Activated gamma-delta T cell treated with anti-CD3 and anti-CD28 coated beads, Interleukin-2, amount 50 U/mL, for 16 hours (primary cell): ENCODE measurements around the gene ALCAM.
"Not testable (repeated sequence)": the region's sequence is repeated elsewhere in the genome, so short reads cannot be mapped to it uniquely, and the experiment has no call there.

Experiments
- DNase-seq: peaks from one replicate; pipeline ENCODE4 v3.0.0-alpha.2; 2020; ENCODE audit warnings: low read depth

Gene ALCAM

GRCh38 chr3:105389759-105390158 is 23.1 kb downstream of the ALCAM start:
- not testable (repeated sequence) for DNase-seq

- DNase-seq, result not testable (repeated sequence)
These were observed 25.9 kb downstream of the ALCAM start for GRCh38 chr3:105392598-105392997.

GRCh38 chr3:105394177-105394576 is 27.5 kb downstream of the ALCAM start:
- DNase-seq, result no peak

GRCh38 chr3:105397974-105398373 is 31.3 kb downstream of the ALCAM start:
- DNase-seq, result no peak

GRCh38 chr3:105398437-105398836 is 31.7 kb downstream of the ALCAM start:
- no peak for DNase-seq

- DNase-seq, result no peak
These were observed 32.4 kb downstream of the ALCAM start for GRCh38 chr3:105399062-105399461.

- no peak for DNase-seq
These were observed 32.9 kb downstream of the ALCAM start for GRCh38 chr3:105399611-105400010.

- no peak for DNase-seq
These were observed 34.5 kb downstream of the ALCAM start for GRCh38 chr3:105401254-105401653.

- no peak for DNase-seq
These were observed 35.0 kb downstream of the ALCAM start for GRCh38 chr3:105401691-105402149.

GRCh38 chr3:105402287-105402801 is 35.6 kb downstream of the ALCAM start:
- no peak for DNase-seq

GRCh38 chr3:105403034-105403433 is 36.3 kb downstream of the ALCAM start:
- not testable (repeated sequence) for DNase-seq

- no peak for DNase-seq
These were observed 39.6 kb downstream of the ALCAM start for GRCh38 chr3:105406268-105406667.

GRCh38 chr3:105409364-105409763 is 42.7 kb downstream of the ALCAM start:
- DNase-seq, result no peak

- DNase-seq, result no peak
These were observed 46.7 kb downstream of the ALCAM start for GRCh38 chr3:105413343-105413887.

- DNase-seq, result no peak
These were observed 48.1 kb downstream of the ALCAM start for GRCh38 chr3:105414841-105415240.

GRCh38 chr3:105415951-105416350 is 49.2 kb downstream of the ALCAM start:
- DNase-seq, result no peak

GRCh38 chr3:105417525-105418289 is 51.0 kb downstream of the ALCAM start:
- DNase-seq, result no peak

GRCh38 chr3:105422645-105423044 is 55.9 kb downstream of the ALCAM start:
- no peak for DNase-seq

- no peak for DNase-seq
These were observed 56.7 kb downstream of the ALCAM start for GRCh38 chr3:105423397-105423796.

- no peak for DNase-seq
These were observed 57.9 kb downstream of the ALCAM start for GRCh38 chr3:105424412-105425152.

GRCh38 chr3:105425153-105425502 is 58.4 kb downstream of the ALCAM start:
- no peak for DNase-seq

GRCh38 chr3:105427332-105427731 is 60.6 kb downstream of the ALCAM start:
- no peak for DNase-seq
